Mesendoderm (in vitro differentiated cells): ENCODE measurements around the gene JAML.

Source experiments
- DNase-seq: peaks from one replicate; pipeline ENCODE4 v3.0.0; 2013
- H2AK5ac ChIP-seq: 2 replicates; pipeline ENCODE4 v1.6.1; 2013; ENCODE audit warnings: low read length, inconsistent platforms
- H2BK120ac ChIP-seq: 2 replicates; pipeline ENCODE4 v1.6.1; 2013; ENCODE audit warnings: low read depth, mild to moderate bottlenecking, low read length, moderate library complexity, mixed read lengths
- H2BK15ac ChIP-seq: replicated peaks from 2 replicates; pipeline ENCODE4 v1.6.1; 2013; ENCODE audit warnings: low read depth, mild to moderate bottlenecking, moderate library complexity
- H2BK5ac ChIP-seq: 2 replicates; pipeline ENCODE4 v1.6.1; 2013; ENCODE audit warnings: low read length, inconsistent platforms
- H3K18ac ChIP-seq: 2 replicates; pipeline ENCODE4 v1.6.1; 2013; ENCODE audit warnings: mild to moderate bottlenecking, low read length, mixed read lengths
- H3K23ac ChIP-seq: one replicate; pipeline ENCODE4 v1.6.1; 2013; ENCODE audit warnings: low read length
- H3K27ac ChIP-seq: 2 replicates; pipeline ENCODE4 v1.5.1; 2013; ENCODE audit warnings: low read depth, mild to moderate bottlenecking, inconsistent platforms, low read length, moderate library complexity
- H3K27me3 ChIP-seq: 2 replicates; pipeline ENCODE4 v1.6.1; 2013; ENCODE audit warnings: low read length, control low read depth, mild to moderate bottlenecking, inconsistent platforms; ENCODE audit not compliant: insufficient read depth, poor library complexity
- H3K36me3 ChIP-seq: 2 replicates; pipeline ENCODE4 v1.6.1; 2013; ENCODE audit warnings: low read length, inconsistent platforms; ENCODE audit not compliant: control insufficient read depth, insufficient read depth
- H3K4ac ChIP-seq: one replicate; pipeline ENCODE4 v1.6.1; 2013; ENCODE audit warnings: low read depth, mild to moderate bottlenecking, low read length, moderate library complexity
- H3K4me1 ChIP-seq: 2 replicates; pipeline ENCODE4 v1.6.1; 2013; ENCODE audit warnings: low read depth, low read length, inconsistent platforms; ENCODE audit not compliant: control insufficient read depth
- H3K4me2 ChIP-seq: 2 replicates; pipeline ENCODE4 v1.6.1; 2013; ENCODE audit warnings: low read length
- H3K4me3 ChIP-seq: 2 replicates; pipeline ENCODE4 v1.5.1; 2013; ENCODE audit warnings: mild to moderate bottlenecking, low read length
- H3K56ac ChIP-seq: one replicate; pipeline ENCODE4 v1.6.1; 2013; ENCODE audit warnings: low read length
- H3K79me1 ChIP-seq: 2 replicates; pipeline ENCODE4 v1.6.1; 2013; ENCODE audit warnings: low read length, inconsistent platforms
- H3K79me2 ChIP-seq: 2 replicates; pipeline ENCODE4 v1.6.1; 2013; ENCODE audit warnings: mild to moderate bottlenecking, low read length; ENCODE audit not compliant: control insufficient read depth, insufficient read depth
- H3K9ac ChIP-seq: 2 replicates; pipeline ENCODE4 v1.6.1; 2013; ENCODE audit warnings: low read length, inconsistent platforms
- H4K5ac ChIP-seq: one replicate; pipeline ENCODE4 v1.6.1; 2013; ENCODE audit warnings: low read length
- H4K8ac ChIP-seq: one replicate; pipeline ENCODE4 v1.6.1; 2013; ENCODE audit warnings: low read depth, mild to moderate bottlenecking, control low read depth, low read length, moderate library complexity
- WGBS: extraction: QIAGEN DNeasy Blood & Tissue Kit; methylation state at CpG from one replicate; pipeline ENCODE4 v1.1.7; 2013; ENCODE audit warnings: low lambda C conversion rate, missing lambda C conversion rate; ENCODE audit not compliant: insufficient coverage; ENCODE audit errors: extremely low coverage; 5-methylcytosine and 5-hydroxymethylcytosine counted together

The JAML gene

GRCh38 chr11:118154641-118155040 is 70.2 kb downstream of the JAML start:
- Histone ChIP-seq H3K27ac (no peak overlapping the region), H3K79me1 (no peaks in the 10 kb centered on the region), H2BK5ac (no peak overlapping the region), H3K27me3 (peaks cover 66% of the 10 kb centered on the region), H3K18ac (no peak overlapping the region), H3K23ac (no peak overlapping the region), H2AK5ac (no peak overlapping the region), H3K9ac (no peak overlapping the region), H3K79me2 (no peaks in the 10 kb centered on the region), H3K4me2 (no peak overlapping the region), H3K4ac (no peak overlapping the region), H3K56ac (no peak overlapping the region), H3K4me1 (peaks cover 12% of the 10 kb centered on the region), H2BK120ac (no peak overlapping the region), H4K5ac (no peak overlapping the region), H2BK15ac (no peak overlapping the region), H3K36me3 (no peaks in the 10 kb centered on the region), H4K8ac (no peak overlapping the region), H3K4me3 (no peak overlapping the region)
- DNase-seq: no peak
- WGBS: no CpG with 5 or more reads among the region's 1 CpG

GRCh38 chr11:118153976-118154375 is 70.8 kb downstream of the JAML start:
- Histone ChIP-seq H3K9ac (no peak overlapping the region), H2BK15ac (no peak overlapping the region), H4K5ac (no peak overlapping the region), H3K4me3 (no peak overlapping the region), H4K8ac (no peak overlapping the region), H2BK120ac (no peak overlapping the region), H3K79me1 (no peaks in the 10 kb centered on the region), H2AK5ac (no peak overlapping the region), H3K27ac (no peak overlapping the region), H3K79me2 (no peaks in the 10 kb centered on the region), H3K23ac (no peak overlapping the region), H3K36me3 (no peaks in the 10 kb centered on the region), H3K27me3 (peaks cover 63% of the 10 kb centered on the region), H3K56ac (no peak overlapping the region), H3K4ac (no peak overlapping the region), H2BK5ac (no peak overlapping the region), H3K4me2 (no peak overlapping the region), H3K4me1 (peaks cover 12% of the 10 kb centered on the region), H3K18ac (no peak overlapping the region)
- DNase-seq: no peak
- WGBS: no CpG with 5 or more reads among the region's 11 CpGs

GRCh38 chr11:118153516-118153915 is 71.3 kb downstream of the JAML start:
- no peak overlapping the region for H4K5ac ChIP-seq
- WGBS: no CpG with 5 or more reads among the region's 16 CpGs
- H3K4me2 ChIP-seq: peak overlapping the region; percentile 0
- no peaks in the 10 kb centered on the region for H3K79me1 ChIP-seq
- peaks cover 12% of the 10 kb centered on the region for H3K4me1 ChIP-seq
- H3K4me3 ChIP-seq: no peak overlapping the region
- H2BK5ac ChIP-seq: no peak overlapping the region
- no peak for DNase-seq
- peak overlapping the region; percentile 1 for H3K56ac ChIP-seq
- no peak overlapping the region for H2BK15ac ChIP-seq
- no peak overlapping the region for H3K23ac ChIP-seq
- no peak overlapping the region for H4K8ac ChIP-seq
- no peak overlapping the region for H3K4ac ChIP-seq
- H3K79me2 ChIP-seq: no peaks in the 10 kb centered on the region
- H3K36me3 ChIP-seq: no peaks in the 10 kb centered on the region
- H3K9ac ChIP-seq: no peak overlapping the region
- H3K18ac ChIP-seq: no peak overlapping the region
- no peak overlapping the region for H2BK120ac ChIP-seq
- no peak overlapping the region for H3K27ac ChIP-seq
- no peak overlapping the region for H2AK5ac ChIP-seq
- H3K27me3 ChIP-seq: peaks cover 62% of the 10 kb centered on the region

GRCh38 chr11:118152552-118153471 is 72.0 kb downstream of the JAML start, which contains the start of gene SCN4B:
TSS of gene SCN4B (minus strand) at chr11:118152823. CDS start at chr11:118152673, 150 bp downstream.
- peak; percentile 83 for DNase-seq
- H3K23ac ChIP-seq: peak within 1 kb of the TSS; percentile 52
- peak within 1 kb of the TSS; percentile 94 for H3K4me2 ChIP-seq
- H2BK5ac ChIP-seq: no peak within 1 kb of the TSS
- H3K27ac ChIP-seq: no peak within 1 kb of the TSS
- H3K9ac ChIP-seq: peak within 1 kb of the TSS; percentile 57
- H4K5ac ChIP-seq: no peak within 1 kb of the TSS
- peaks cover 59% of the 10 kb centered on the region for H3K27me3 ChIP-seq
- H3K79me2 ChIP-seq: no peaks in the 10 kb centered on the region
- no peak within 1 kb of the TSS for H2AK5ac ChIP-seq
- no peak within 1 kb of the TSS for H2BK120ac ChIP-seq
- H3K4me1 ChIP-seq: peaks cover 12% of the 10 kb centered on the region
- H3K18ac ChIP-seq: no peak within 1 kb of the TSS
- no peaks in the 10 kb centered on the region for H3K36me3 ChIP-seq
- no peak within 1 kb of the TSS for H3K4ac ChIP-seq
- no CpG with 5 or more reads among the region's 88 CpGs for WGBS
- peak within 1 kb of the TSS; percentile 73 for H3K56ac ChIP-seq
- no peak within 1 kb of the TSS for H4K8ac ChIP-seq
- no peaks in the 10 kb centered on the region for H3K79me1 ChIP-seq
- H3K4me3 ChIP-seq: peak within 1 kb of the TSS; percentile 52
- no peak within 1 kb of the TSS for H2BK15ac ChIP-seq

GRCh38 chr11:118152020-118152551 is 72.7 kb downstream of the JAML start:
- Histone ChIP-seq H2AK5ac (no peak overlapping the region), H3K36me3 (no peaks in the 10 kb centered on the region), H4K5ac (no peak overlapping the region), H3K4ac (no peak overlapping the region), H2BK120ac (no peak overlapping the region), H3K18ac (no peak overlapping the region), H3K79me1 (no peaks in the 10 kb centered on the region), H4K8ac (no peak overlapping the region), H3K27me3 (peaks cover 52% of the 10 kb centered on the region), H3K27ac (no peak overlapping the region), H3K4me1 (peaks cover 10% of the 10 kb centered on the region), H2BK5ac (no peak overlapping the region), H3K79me2 (no peaks in the 10 kb centered on the region), H3K56ac (peak overlapping the region; percentile 70), H3K4me2 (peak overlapping the region; percentile 94), H3K9ac (peak overlapping the region; percentile 40), H2BK15ac (no peak overlapping the region), H3K23ac (peak overlapping the region; percentile 52), H3K4me3 (peak overlapping the region; percentile 45)
- no peak for DNase-seq
- whole genome bisulfite sequencing: no CpG with 5 or more reads among the region's 16 CpGs
